VCaP (cell line): ENCODE data around the gene PKIB.

ENCODE experiments used
- H3K27ac ChIP-seq: fragments of 450-650 bp; 2 replicates; pipeline ENCODE4 v1.5.1; 2017
- CTCF ChIP-seq: fragments of 450-650 bp; conservative IDR thresholded peaks from 2 replicates; pipeline ENCODE4 v1.5.1; 2017; ENCODE audit warnings: mild to moderate bottlenecking, moderate library complexity

PKIB gene

GRCh38 chr6:122753000-122753687, 142.9 kb downstream of the PKIB start:
- no peak overlapping the region for H3K27ac ChIP-seq
- TF ChIP-seq CTCF, result no peak

- no peak for TF ChIP-seq CTCF
- H3K27ac ChIP-seq, result no peak overlapping the region
These were observed 143.5 kb downstream of the PKIB start for GRCh38 chr6:122753688-122754056.

- no peak for TF ChIP-seq CTCF
- H3K27ac ChIP-seq, result no peak overlapping the region
These were observed 144.1 kb downstream of the PKIB start for GRCh38 chr6:122754191-122754731.

GRCh38 chr6:122755901-122756300, 145.7 kb downstream of the PKIB start:
- no peak overlapping the region for H3K27ac ChIP-seq
- no peak for TF ChIP-seq CTCF

DNA sequence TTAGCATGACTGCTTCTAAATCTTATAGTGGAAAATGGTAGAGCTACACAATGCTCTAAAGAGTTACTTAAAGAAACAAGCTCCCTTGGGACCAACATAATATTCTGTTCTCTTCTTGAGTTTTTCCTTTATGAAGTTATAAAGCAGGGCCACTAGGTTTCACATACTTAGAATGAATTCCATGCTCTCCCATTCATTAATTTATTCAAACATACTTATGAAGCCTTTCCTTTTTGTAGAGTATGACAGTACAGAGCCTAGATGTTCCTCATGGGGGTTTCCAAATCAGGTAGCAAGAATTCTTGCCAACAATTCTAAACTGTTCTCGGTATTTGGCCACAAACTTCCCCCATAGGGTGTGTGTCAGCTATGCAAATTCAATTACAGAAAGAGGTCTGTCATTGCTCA, 148.7 kb downstream of the PKIB start:
- no peak for TF ChIP-seq CTCF

GRCh38 chr6:122760330-122760729, 150.1 kb downstream of the PKIB start:
- no peak overlapping the region for H3K27ac ChIP-seq
- TF ChIP-seq CTCF, result no peak

More for the DNA sequence above, 148.7 kb downstream of the PKIB start:
- no peak overlapping the region for H3K27ac ChIP-seq

- no peak overlapping the region for H3K27ac ChIP-seq
- no peak for TF ChIP-seq CTCF
These were observed 156.1 kb downstream of the PKIB start for GRCh38 chr6:122766256-122766655.
